ENCODE results near the gene CLCA2.

DNA sequence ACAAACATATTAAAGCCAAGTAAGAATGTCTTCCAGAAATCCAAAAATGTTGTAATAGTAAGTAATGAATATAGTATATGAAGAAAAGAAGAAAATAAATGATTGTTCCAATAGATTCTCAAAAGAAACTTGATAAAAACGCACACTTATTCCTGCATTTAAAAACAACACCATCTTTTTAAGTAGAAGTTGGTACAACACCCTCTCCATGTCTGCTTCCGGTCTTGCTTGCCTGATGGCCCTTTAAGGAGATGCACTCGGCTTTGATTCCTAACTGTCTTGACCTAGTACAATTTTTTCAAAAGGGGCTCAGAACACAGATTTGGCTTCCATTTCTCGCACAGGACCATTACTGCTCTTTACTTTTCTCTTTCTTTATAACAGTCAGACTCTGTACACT lies 53.7 kb downstream of the CLCA2 start:
- TF ChIP-seq TCF4 (CRISPR knock-in tag; IDR thresholded peaks at IDR 0.05; ENCODE audit: borderline replicate concordance) = no peak
- TF ChIP-seq, protein P1, sequence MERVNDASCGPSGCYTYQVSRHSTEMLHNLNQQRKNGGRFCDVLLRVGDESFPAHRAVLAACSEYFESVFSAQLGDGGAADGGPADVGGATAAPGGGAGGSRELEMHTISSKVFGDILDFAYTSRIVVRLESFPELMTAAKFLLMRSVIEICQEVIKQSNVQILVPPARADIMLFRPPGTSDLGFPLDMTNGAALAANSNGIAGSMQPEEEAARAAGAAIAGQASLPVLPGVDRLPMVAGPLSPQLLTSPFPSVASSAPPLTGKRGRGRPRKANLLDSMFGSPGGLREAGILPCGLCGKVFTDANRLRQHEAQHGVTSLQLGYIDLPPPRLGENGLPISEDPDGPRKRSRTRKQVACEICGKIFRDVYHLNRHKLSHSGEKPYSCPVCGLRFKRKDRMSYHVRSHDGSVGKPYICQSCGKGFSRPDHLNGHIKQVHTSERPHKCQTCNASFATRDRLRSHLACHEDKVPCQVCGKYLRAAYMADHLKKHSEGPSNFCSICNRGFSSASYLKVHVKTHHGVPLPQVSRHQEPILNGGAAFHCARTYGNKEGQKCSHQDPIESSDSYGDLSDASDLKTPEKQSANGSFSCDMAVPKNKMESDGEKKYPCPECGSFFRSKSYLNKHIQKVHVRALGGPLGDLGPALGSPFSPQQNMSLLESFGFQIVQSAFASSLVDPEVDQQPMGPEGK (CRISPR knock-in tag; IDR thresholded peaks at IDR 0.05; ENCODE audit: borderline replicate concordance) = no peak
- TF ChIP-seq, protein P2, sequence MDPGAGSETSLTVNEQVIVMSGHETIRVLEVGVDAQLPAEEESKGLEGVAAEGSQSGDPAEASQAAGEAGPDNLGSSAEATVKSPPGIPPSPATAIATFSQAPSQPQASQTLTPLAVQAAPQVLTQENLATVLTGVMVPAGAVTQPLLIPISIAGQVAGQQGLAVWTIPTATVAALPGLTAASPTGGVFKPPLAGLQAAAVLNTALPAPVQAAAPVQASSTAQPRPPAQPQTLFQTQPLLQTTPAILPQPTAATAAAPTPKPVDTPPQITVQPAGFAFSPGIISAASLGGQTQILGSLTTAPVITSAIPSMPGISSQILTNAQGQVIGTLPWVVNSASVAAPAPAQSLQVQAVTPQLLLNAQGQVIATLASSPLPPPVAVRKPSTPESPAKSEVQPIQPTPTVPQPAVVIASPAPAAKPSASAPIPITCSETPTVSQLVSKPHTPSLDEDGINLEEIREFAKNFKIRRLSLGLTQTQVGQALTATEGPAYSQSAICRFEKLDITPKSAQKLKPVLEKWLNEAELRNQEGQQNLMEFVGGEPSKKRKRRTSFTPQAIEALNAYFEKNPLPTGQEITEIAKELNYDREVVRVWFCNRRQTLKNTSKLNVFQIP (CRISPR knock-in tag; IDR thresholded peaks at IDR 0.05; ENCODE audit: borderline replicate concordance, low read depth) = no peak

All from SK-N-SH treated with all-trans-retinoic acid at 6 μM for 48 hours (cell line).